Stomach (tissue), 9 donors: Measurements from ENCODE around the gene AKNA. TPM values are rescaled to one million over a fixed set of nuclear protein-coding genes. Genes with fewer than 3 reads are reported as not detected.

ENCODE experiments used
- DNase-seq, 2 donors: peaks; one replicate each; pipeline versions ENCODE4 v3.0.0 to v3.0.0-alpha.2; 2013 to 2019
- H3K27ac ChIP-seq, 5 donors: fragments of 200-600 bp in 4 of 5; sonication (generic) in 4 of 5; one replicate each; pipeline ENCODE4 v1.5.1; 2013 to 2019; ENCODE audit warnings: mild to moderate bottlenecking in 1 of 5, moderate library complexity in 1 of 5
- H3K27me3 ChIP-seq, 3 donors: fragments of 200-600 bp; sonication (generic); one replicate each; pipeline ENCODE4 v1.5.1; 2017 to 2019; ENCODE audit warnings: mixed run types in 1 of 3
- H3K36me3 ChIP-seq, 4 donors: fragments of 200-600 bp; sonication (generic); 1 replicate in 3 of 4; 2 replicates in 1 of 4; pipeline ENCODE4 v1.5.1; 2016 to 2019
- H3K4me1 ChIP-seq, 4 donors: fragments of 200-600 bp; sonication (generic); one replicate each; pipeline ENCODE4 v1.5.1; 2016 to 2019
- H3K4me3 ChIP-seq, 4 donors: fragments of 200-600 bp; sonication (generic) in 3 of 4; one replicate each; pipeline ENCODE4 v1.5.1; 2016 to 2019; ENCODE audit warnings: mild to moderate bottlenecking in 1 of 4
- H3K9me3 ChIP-seq, 4 donors: fragments of 200-600 bp; sonication (generic); one replicate each; pipeline ENCODE4 v1.5.1; 2016 to 2019
- CTCF ChIP-seq, 7 experiments: fragments of 450-650 bp in 4 of 7; fragments of 200-600 bp in 3 of 7; sonication (generic) in 3 of 7; IDR thresholded peaks; one replicate each; pipeline ENCODE4 v1.5.1; 2016 to 2019; ENCODE audit warnings: antibody characterized with exemption in 7 of 7, control low read depth in 2 of 7, mild to moderate bottlenecking in 1 of 7
- EP300 ChIP-seq: sonication (generic); formaldehyde crosslinking; IDR thresholded peaks from one replicate; pipeline ENCODE4 v1.6.1; 2017; ENCODE audit warnings: antibody characterized with exemption
- POLR2A ChIP-seq, 4 donors: fragments of 450-650 bp; IDR thresholded peaks; one replicate each; pipeline ENCODE4 v1.6.1; 2016; ENCODE audit warnings: antibody characterized with exemption in 4 of 4, control low read depth in 2 of 4, mild to moderate bottlenecking in 1 of 4, moderate library complexity in 1 of 4
- POLR2AphosphoS5 ChIP-seq, 3 donors: sonication (generic); formaldehyde crosslinking; IDR thresholded peaks; one replicate each; pipeline ENCODE4 v1.6.1; 2016; ENCODE audit warnings: antibody characterized with exemption in 3 of 3
- WGBS, 5 donors: extraction: QIAGEN DNeasy Blood & Tissue Kit in 3 of 5; methylation state at CpG; one replicate each; pipeline versions ENCODE4 v1.1.5 to v1.1.7; 2013 to 2018; 5-methylcytosine and 5-hydroxymethylcytosine counted together
- intact Hi-C: fragments of 100-400 bp; cut with DNase I; formaldehyde crosslinking; loops from one replicate; pipeline ENCODE4 v1.15.1; 2023; ENCODE audit warnings: low total_unique reads
- polyA plus RNA-seq, 3 donors: library from polyadenylated mRNA; stranded (reverse); fragments of 200-250 nt; gene quantifications; one replicate each; pipeline ENCODE4 v1.2.3, GENCODE V29; 2013
- total RNA-seq, 5 donors: library from RNA; depleted of rRNA; stranded (reverse); fragments of >200 nt; gene quantifications; one replicate each; pipeline versions ENCODE4 v1.1.0 to v1.2.3, GENCODE V29; 2014 to 2016
- donor health status: healthy with polysubstance abuse.
- donor health status: Bipolar disorder and iron deficiency.
- donor health status: healthy.

The AKNA gene
- total and polyA plus RNA-seq, 8 donors: 12.2 to 85.8 (median 16.6) TPM

DNA sequence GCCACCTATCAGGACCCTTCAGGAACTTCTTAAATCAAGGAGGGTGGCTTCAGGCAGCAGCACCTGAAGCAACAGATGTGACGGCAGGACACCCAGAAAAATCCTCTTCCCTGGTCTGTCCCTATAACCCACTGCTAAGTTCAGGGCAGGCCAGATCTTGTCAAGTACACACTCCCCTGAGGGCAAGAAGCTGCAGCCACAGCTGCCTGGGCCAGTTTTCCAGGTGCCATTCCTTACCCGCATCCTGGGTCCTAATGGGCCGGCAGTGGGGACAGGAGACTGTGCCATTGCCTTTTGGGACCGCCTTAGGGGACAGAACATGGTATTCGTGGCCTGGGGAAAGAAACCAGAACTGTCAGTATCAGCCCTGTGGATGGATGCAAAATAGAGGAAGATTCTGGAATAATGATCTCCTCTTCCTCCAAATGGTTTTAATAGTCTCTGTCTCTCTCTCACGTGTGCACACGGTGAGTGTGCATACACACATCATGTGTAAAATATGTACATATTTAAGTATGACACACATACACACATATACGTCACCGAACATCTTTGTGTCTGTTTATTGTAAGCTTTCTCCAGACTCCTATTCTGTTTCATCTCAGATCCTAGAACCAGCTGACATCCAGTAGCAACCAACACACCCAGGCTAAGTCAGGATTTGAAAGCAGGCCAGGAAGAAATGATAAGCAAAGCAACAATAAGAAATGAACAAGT, 44.2 kb downstream of the AKNA start:
- Histone ChIP-seq H3K9me3 (no peaks in the 10 kb centered on the region), H3K27ac (no peak overlapping the region), H3K4me3 (no peak overlapping the region), H3K27me3 (no peaks in the 10 kb centered on the region), H3K4me1 (peaks cover 0 to 14% (median 2%) of the 10 kb centered on the region in 4 donors), H3K36me3 (peaks cover 77 to 100% (median 100%) of the 10 kb centered on the region in 4 donors)
- no peak for TF ChIP-seq CTCF (IDR thresholded peaks at IDR 0.05)
- TF ChIP-seq EP300: no peak
- TF ChIP-seq POLR2A (IDR thresholded peaks at IDR 0.05): no peak
- TF ChIP-seq POLR2AphosphoS5 (IDR thresholded peaks at IDR 0.05): peak in 1 of 3 donors; percentile 58
- no peak for DNase-seq
- WGBS, 5 donors: 84 to 93% (median 89%) methylated on average over 9 of the region's 9 CpGs
- intact Hi-C loops: no loop called here

DNA sequence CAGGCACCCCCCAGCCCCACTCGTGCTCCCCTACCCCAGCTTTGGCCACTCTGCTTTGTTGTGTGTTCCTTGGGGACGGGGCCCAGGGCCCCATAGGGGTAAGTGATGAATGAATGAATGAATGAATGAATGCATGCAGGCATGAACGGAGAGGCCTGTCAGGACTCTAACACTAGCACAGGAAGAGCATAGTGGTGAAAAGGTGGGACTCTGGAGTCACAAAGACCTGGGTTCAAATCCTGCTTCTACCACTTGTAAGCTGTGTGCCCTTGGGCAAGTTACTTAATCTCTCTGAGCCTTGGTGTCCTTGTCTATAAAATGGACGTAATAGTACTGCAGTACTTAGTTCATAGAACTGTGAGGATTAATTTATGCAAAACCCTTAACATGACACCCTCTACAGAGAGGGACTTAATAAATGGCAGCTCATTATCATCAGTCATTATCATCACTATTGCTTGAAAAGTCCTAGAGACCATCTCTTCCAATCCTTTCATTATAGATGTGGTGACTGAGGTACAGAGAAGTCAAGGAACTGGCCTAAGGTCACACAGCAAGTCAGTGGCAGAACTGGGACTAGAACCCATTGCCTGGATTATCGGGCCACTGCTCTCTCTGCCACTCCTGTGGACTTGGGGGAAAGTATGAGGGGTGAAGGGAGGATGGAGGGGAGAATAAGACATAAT, 44.9 kb downstream of the AKNA start:
- H3K27ac ChIP-seq: no peak overlapping the region
- peaks cover 0 to 13% (median 0%) of the 10 kb centered on the region in 4 donors for H3K4me1 ChIP-seq
- intact Hi-C loops: no loop called here
- H3K36me3 ChIP-seq: peaks cover 84 to 100% (median 100%) of the 10 kb centered on the region in 4 donors
- H3K27me3 ChIP-seq: no peaks in the 10 kb centered on the region
- no peaks in the 10 kb centered on the region for H3K9me3 ChIP-seq
- no peak overlapping the region for H3K4me3 ChIP-seq
- no peak for DNase-seq
- TF ChIP-seq POLR2AphosphoS5 (IDR thresholded peaks at IDR 0.05) (no peak), POLR2A (IDR thresholded peaks at IDR 0.05) (no peak), CTCF (IDR thresholded peaks at IDR 0.05) (no peak), EP300 (no peak)
- WGBS, 5 donors: 88 to 94% (median 93%) methylated on average over 5 of the region's 5 CpGs

GRCh38 chr9:114341991-114342390, 45.8 kb downstream of the AKNA start:
- Histone ChIP-seq H3K27me3 (no peaks in the 10 kb centered on the region), H3K27ac (no peak overlapping the region), H3K4me3 (no peak overlapping the region), H3K9me3 (no peaks in the 10 kb centered on the region), H3K4me1 (peaks cover 0 to 13% (median 0%) of the 10 kb centered on the region in 4 donors), H3K36me3 (peaks cover 84 to 100% (median 100%) of the 10 kb centered on the region in 4 donors)
- intact Hi-C loops: no loop called here
- no peak for DNase-seq
- 90 to 97% (median 95%) methylated on average over 4 of the region's 4 CpGs for WGBS, 5 donors
- TF ChIP-seq POLR2A (IDR thresholded peaks at IDR 0.05) (no peak), CTCF (IDR thresholded peaks at IDR 0.05) (no peak), POLR2AphosphoS5 (IDR thresholded peaks at IDR 0.05) (no peak), EP300 (no peak)

DNA sequence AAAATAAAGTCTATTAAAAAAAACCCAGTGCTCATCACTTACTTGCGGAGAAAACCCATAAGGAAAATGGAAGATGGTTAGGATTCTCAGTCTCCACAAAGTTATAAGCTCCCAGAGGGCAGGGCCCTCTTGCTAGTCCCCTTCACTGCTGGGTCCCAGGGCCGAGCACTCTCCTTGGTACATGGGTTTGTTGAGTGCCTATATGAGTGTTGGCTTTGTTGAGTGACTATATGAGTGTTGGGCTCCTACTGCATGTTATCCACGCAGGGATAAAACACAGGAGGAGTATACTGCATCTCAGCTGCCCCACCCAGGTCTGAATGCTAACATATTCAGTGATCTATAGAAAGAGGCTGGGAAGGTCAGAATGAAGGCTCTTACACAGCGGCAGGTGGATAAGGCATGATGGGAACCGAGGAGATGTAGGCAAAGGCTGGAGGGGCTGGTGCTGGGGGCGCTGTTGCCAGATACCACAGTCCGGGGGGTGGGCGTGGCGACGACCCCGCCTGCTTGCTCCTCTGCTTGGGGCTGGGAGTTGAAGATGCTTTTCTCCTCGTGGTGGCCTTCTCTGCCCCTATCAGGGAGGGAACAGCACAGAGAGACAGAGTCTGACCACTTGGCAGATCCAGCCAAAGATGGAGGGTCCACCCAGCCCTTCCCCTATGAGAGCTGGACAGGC, 46.5 kb downstream of the AKNA start:
- peaks cover 0 to 13% (median 0%) of the 10 kb centered on the region in 4 donors for H3K4me1 ChIP-seq
- no peaks in the 10 kb centered on the region for H3K9me3 ChIP-seq
- H3K4me3 ChIP-seq: no peak overlapping the region
- H3K36me3 ChIP-seq: peaks cover 84 to 100% (median 100%) of the 10 kb centered on the region in 4 donors
- TF ChIP-seq POLR2AphosphoS5 (IDR thresholded peaks at IDR 0.05) (no peak), EP300 (no peak), POLR2A (IDR thresholded peaks at IDR 0.05) (no peak), CTCF (IDR thresholded peaks at IDR 0.05) (no peak)
- WGBS, 5 donors: 83 to 87% (median 84%) methylated on average over 12 of the region's 12 CpGs
- intact Hi-C loops: no loop called here
- no peak overlapping the region for H3K27ac ChIP-seq
- no peaks in the 10 kb centered on the region for H3K27me3 ChIP-seq
- DNase-seq: no peak
